MCF 10A (cell line): ENCODE data around the gene SMARCAD1. TPM values are rescaled to one million over a fixed set of nuclear protein-coding genes. Genes with fewer than 3 reads are reported as not detected.
A peak's percentile ranks its signal among the peaks of the same experiment; 100 is the strongest.

Experiments used
- BruUV-seq: library from RNA; stranded (reverse); fragments of 400-500 nt; replicated peaks from 2 replicates; lab custom pipeline; 2021; lab: Mats Ljungman, UMichigan
- CTCF ChIA-PET: fragments of 300-600 bp; sonication (Branson Sonifier 250); formaldehyde crosslinking; extraction: SDS; loops from one replicate; lab custom pipeline; 2021; ENCODE audit warnings: antibody characterized with exemption, inconsistent platforms; lab: Yijun Ruan, JAX
- POLR2A ChIA-PET: fragments of 300-600, 350-650 bp; sonication (Branson Sonifier 250); formaldehyde crosslinking; extraction: SDS; loops from one replicate; lab custom pipeline; 2020; ENCODE audit warnings: antibody characterized with exemption, inconsistent platforms; lab: Yijun Ruan, JAX
- DNase-seq: peaks from one replicate; pipeline ENCODE4 v3.0.0-alpha.2; 2018; ENCODE audit not compliant: unreplicated experiment
- H3K27ac Mint-ChIP-seq: one replicate; pipeline ENCODE4 v1.8.0; 2022; ENCODE audit warnings: mild to moderate bottlenecking, low read depth, mixed read lengths; ENCODE audit not compliant: unreplicated experiment
- H3K27me3 Mint-ChIP-seq: one replicate; pipeline ENCODE4 v1.8.0; 2022; ENCODE audit warnings: mixed read lengths; ENCODE audit not compliant: insufficient read depth, unreplicated experiment
- H3K36me3 Mint-ChIP-seq: one replicate; pipeline ENCODE4 v1.8.0; 2022; ENCODE audit warnings: mild to moderate bottlenecking, moderate library complexity, mixed read lengths; ENCODE audit not compliant: insufficient read depth, unreplicated experiment
- H3K4me1 Mint-ChIP-seq: one replicate; pipeline ENCODE4 v1.8.0; 2022; ENCODE audit warnings: mixed read lengths; ENCODE audit not compliant: insufficient read depth, unreplicated experiment
- H3K4me3 Mint-ChIP-seq: one replicate; pipeline ENCODE4 v1.8.0; 2022; ENCODE audit warnings: mild to moderate bottlenecking, moderate library complexity, mixed read lengths; ENCODE audit not compliant: unreplicated experiment
- H3K9me3 Mint-ChIP-seq: one replicate; pipeline ENCODE4 v1.8.0; 2022; ENCODE audit warnings: mixed read lengths; ENCODE audit not compliant: unreplicated experiment
- CTCF ChIP-seq: fragments of 200-600 bp; IDR thresholded peaks from one replicate; pipeline ENCODE4 v1.8.0; 2022; ENCODE audit warnings: antibody characterized with exemption, mild to moderate bottlenecking; ENCODE audit not compliant: unreplicated experiment
- intact Hi-C: fragments of 100-400 bp; cut with micrococcal nuclease; formaldehyde crosslinking; loops from 2 replicates; pipeline ENCODE4 v1.14.1; 2022
- total RNA-seq: library from RNA; stranded (reverse); gene quantifications from 2 replicates; pipeline ENCODE4 v1.2.3, GENCODE V29; 2022

Gene SMARCAD1
- total RNA-seq, 1 experiment from 2014 or later, result 38.1 TPM

- no peak for DNase-seq
- intact Hi-C loops, result no loop called here
- Mint-ChIP-seq H3K4me3 (peak overlapping the region; percentile 98), H3K36me3 (peaks cover 37% of the 10 kb centered on the region), H3K27ac (peak overlapping the region; percentile 100), H3K9me3 (no peaks in the 10 kb centered on the region), H3K27me3 (no peaks in the 10 kb centered on the region), H3K4me1 (peaks cover 16% of the 10 kb centered on the region)
- TSS peak; percentile 44 for BruUV-seq
- TF ChIP-seq CTCF, result no peak
- POLR2A ChIA-PET, result interaction anchor here (0.6 to 1.9 kb wide), 8 partner anchors 11 to 1207 kb away, joined by 3 to 11 read pairs (median 4); no protein-coding TSS in a partner anchor
- CTCF ChIA-PET, result no interaction called here
Observed at GRCh38 chr4:94208266-94208665, 601 bp downstream of the SMARCAD1 start.

DNA sequence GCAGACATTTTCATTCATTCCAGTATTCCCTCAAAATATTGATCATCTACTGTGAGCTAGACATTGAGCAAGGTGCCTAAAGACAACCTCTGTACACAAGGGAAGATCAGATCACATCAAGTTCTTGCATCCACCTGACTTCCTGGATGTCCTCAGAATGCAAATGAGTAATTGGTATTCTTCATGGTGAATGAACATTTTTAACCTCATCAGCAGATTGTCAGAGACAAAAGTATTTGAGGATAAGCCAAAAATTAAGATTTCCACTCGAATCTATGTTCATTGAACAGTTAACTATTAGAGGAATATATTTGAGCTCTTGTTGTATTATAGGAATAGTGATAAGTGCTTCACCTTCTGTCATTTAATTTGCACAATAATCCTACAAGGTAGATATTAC lies 1.3 kb downstream of the SMARCAD1 start:
- no TSS peak for BruUV-seq
- no peak for DNase-seq
- POLR2A ChIA-PET, result interaction anchor here (0.9 to 1.1 kb wide), 2 partner anchors 25 to 53 kb away, joined by 3 to 4 read pairs; no protein-coding TSS in a partner anchor
- no peak overlapping the region for H3K27ac Mint-ChIP-seq
- intact Hi-C loops, result no loop called here
- no peaks in the 10 kb centered on the region for H3K9me3 Mint-ChIP-seq
- no peaks in the 10 kb centered on the region for H3K27me3 Mint-ChIP-seq
- peaks cover 19% of the 10 kb centered on the region for H3K4me1 Mint-ChIP-seq
- H3K4me3 Mint-ChIP-seq, result peak overlapping the region; percentile 98
- CTCF ChIA-PET, result no interaction called here
- peaks cover 44% of the 10 kb centered on the region for H3K36me3 Mint-ChIP-seq
- TF ChIP-seq CTCF, result no peak

DNA sequence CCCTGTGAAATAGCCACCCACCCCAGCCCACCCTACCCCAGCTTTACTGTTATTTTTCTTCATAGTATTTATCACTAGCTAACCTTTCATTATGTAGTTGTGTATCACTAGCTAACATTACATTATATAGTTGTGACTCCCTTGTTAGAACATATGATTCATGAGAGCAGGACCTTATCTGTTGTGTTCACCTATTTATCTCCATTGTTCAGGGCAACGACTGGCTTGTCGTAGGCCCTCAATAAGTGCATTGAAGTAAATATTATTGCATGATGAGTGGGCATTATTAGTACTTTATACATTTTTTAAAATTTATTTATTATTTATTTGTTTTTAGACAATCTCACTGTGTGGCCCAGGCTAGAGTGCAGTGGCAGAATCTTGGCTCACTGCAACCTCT lies 4.2 kb downstream of the SMARCAD1 start:
- intact Hi-C loops, result no loop called here
- TF ChIP-seq CTCF, result no peak
- Mint-ChIP-seq H3K4me1 (peaks cover 19% of the 10 kb centered on the region), H3K4me3 (no peak overlapping the region), H3K27ac (no peak overlapping the region), H3K9me3 (no peaks in the 10 kb centered on the region), H3K36me3 (peaks cover 73% of the 10 kb centered on the region), H3K27me3 (no peaks in the 10 kb centered on the region)
- no peak for DNase-seq
- no TSS peak for BruUV-seq
- POLR2A ChIA-PET, result no interaction called here
- CTCF ChIA-PET, result interaction anchor here (0.5 kb wide), 1 partner anchor 19 kb away, joined by 3 read pairs; no protein-coding TSS in a partner anchor

GRCh38 chr4:94214703-94215319 lies 7.1 kb downstream of the SMARCAD1 start:
- Mint-ChIP-seq H3K4me1 (peaks cover 13% of the 10 kb centered on the region), H3K27me3 (no peaks in the 10 kb centered on the region), H3K27ac (no peak overlapping the region), H3K4me3 (no peak overlapping the region), H3K9me3 (no peaks in the 10 kb centered on the region), H3K36me3 (peaks cover 94% of the 10 kb centered on the region)
- TF ChIP-seq CTCF, result no peak
- intact Hi-C loops, result no loop called here
- ChIA-PET POLR2A (interaction anchor here (1.2 kb wide), 1 partner anchor 8 kb away, joined by 3 read pairs; the partner anchor contains the start of gene SMARCAD1), CTCF (no interaction called here)
- BruUV-seq, result no TSS peak
- no peak for DNase-seq
